ENCODE results near the gene BPIFB2. TPM values are rescaled to one million over a fixed set of nuclear protein-coding genes. Genes with fewer than 3 reads are reported as not detected.

The BPIFB2 gene
- total and polyA plus RNA-seq, 2 donors (not counting 1 experiment from before 2014, with no cell fraction given), result not detected

- Histone ChIP-seq H3K4me2 (ENCODE audit: extremely low read depth, insufficient read depth, low read length) (no peak overlapping the region), H3K4me3 (replicated peaks in 1 of 4; ENCODE audit: control extremely low read depth in 1 of 4, insufficient read depth in 1 of 4, low read depth in 3 of 4, low read length in 4 of 4) (no peak overlapping the region), H3K27ac (ENCODE audit: insufficient read depth, low read length) (no peak overlapping the region), H3K9me3 (ENCODE audit: control insufficient read depth, insufficient read depth, low read depth, low read length) (no peaks in the 10 kb centered on the region), H3K27me3 (ENCODE audit: control insufficient read depth, insufficient read depth, low read length) (no peaks in the 10 kb centered on the region), H3K79me2 (ENCODE audit: control insufficient read depth, insufficient read depth, low read length) (no peaks in the 10 kb centered on the region), H3K9ac (ENCODE audit: insufficient read depth, low read length) (no peak overlapping the region), H3K36me3 (ENCODE audit: control insufficient read depth, insufficient read depth, low read length) (no peaks in the 10 kb centered on the region), H3K4me1 (ENCODE audit: control insufficient read depth, extremely low read depth, insufficient read depth, low read length) (no peaks in the 10 kb centered on the region), H2AFZ (ENCODE audit: low read length) (no peak overlapping the region), H4K20me1 (ENCODE audit: control insufficient read depth, extremely low read depth, insufficient read depth, low read length) (no peaks in the 10 kb centered on the region)
- no peak for DNase-seq (ENCODE audit: low read depth in 2 of 2)
- TF ChIP-seq CTCF (conservative IDR thresholded peaks at IDR 0.05 in 1 of 2, IDR thresholded peaks at IDR 0.05 in 1 of 2; ENCODE audit: low read depth in 1 of 2, low read length in 2 of 2) (no peak), EZH2 (IDR thresholded peaks at IDR 0.05; ENCODE audit: low read length, missing control alignments) (no peak)
Observed at GRCh38 chr20:32966382-32966781, 41.1 kb upstream of the BPIFB2 start.

- no peak overlapping the region for H2AFZ ChIP-seq (ENCODE audit: low read length)
- H3K4me2 ChIP-seq (ENCODE audit: extremely low read depth, insufficient read depth, low read length), result no peak overlapping the region
- H3K4me1 ChIP-seq (ENCODE audit: control insufficient read depth, extremely low read depth, insufficient read depth, low read length), result no peaks in the 10 kb centered on the region
- DNase-seq (ENCODE audit: low read depth in 2 of 2), result no peak
- no peaks in the 10 kb centered on the region for H3K36me3 ChIP-seq (ENCODE audit: control insufficient read depth, insufficient read depth, low read length)
- no peak overlapping the region for H3K4me3 ChIP-seq (replicated peaks in 1 of 4; ENCODE audit: control extremely low read depth in 1 of 4, insufficient read depth in 1 of 4, low read depth in 3 of 4, low read length in 4 of 4)
- H3K79me2 ChIP-seq (ENCODE audit: control insufficient read depth, insufficient read depth, low read length), result no peaks in the 10 kb centered on the region
- H3K27ac ChIP-seq (ENCODE audit: insufficient read depth, low read length), result no peak overlapping the region
- TF ChIP-seq EZH2 (IDR thresholded peaks at IDR 0.05; ENCODE audit: low read length, missing control alignments) (no peak), CTCF (conservative IDR thresholded peaks at IDR 0.05 in 1 of 2, IDR thresholded peaks at IDR 0.05 in 1 of 2; ENCODE audit: low read depth in 1 of 2, low read length in 2 of 2) (no peak)
- no peaks in the 10 kb centered on the region for H3K9me3 ChIP-seq (ENCODE audit: control insufficient read depth, insufficient read depth, low read depth, low read length)
- H3K9ac ChIP-seq (ENCODE audit: insufficient read depth, low read length), result no peak overlapping the region
- H3K27me3 ChIP-seq (ENCODE audit: control insufficient read depth, insufficient read depth, low read length), result no peaks in the 10 kb centered on the region
- H4K20me1 ChIP-seq (ENCODE audit: control insufficient read depth, extremely low read depth, insufficient read depth, low read length), result no peaks in the 10 kb centered on the region
Observed at GRCh38 chr20:32966881-32967781, 40.4 kb upstream of the BPIFB2 start.

- Histone ChIP-seq H3K36me3 (ENCODE audit: control insufficient read depth, insufficient read depth, low read length) (no peaks in the 10 kb centered on the region), H3K4me1 (ENCODE audit: control insufficient read depth, extremely low read depth, insufficient read depth, low read length) (no peaks in the 10 kb centered on the region), H3K79me2 (ENCODE audit: control insufficient read depth, insufficient read depth, low read length) (no peaks in the 10 kb centered on the region), H3K4me2 (ENCODE audit: extremely low read depth, insufficient read depth, low read length) (no peak overlapping the region), H3K27me3 (ENCODE audit: control insufficient read depth, insufficient read depth, low read length) (no peaks in the 10 kb centered on the region), H4K20me1 (ENCODE audit: control insufficient read depth, extremely low read depth, insufficient read depth, low read length) (no peaks in the 10 kb centered on the region), H2AFZ (ENCODE audit: low read length) (no peak overlapping the region), H3K4me3 (replicated peaks in 1 of 4; ENCODE audit: control extremely low read depth in 1 of 4, insufficient read depth in 1 of 4, low read depth in 3 of 4, low read length in 4 of 4) (no peak overlapping the region), H3K9me3 (ENCODE audit: control insufficient read depth, insufficient read depth, low read depth, low read length) (no peaks in the 10 kb centered on the region), H3K27ac (ENCODE audit: insufficient read depth, low read length) (no peak overlapping the region), H3K9ac (ENCODE audit: insufficient read depth, low read length) (no peak overlapping the region)
- no peak for TF ChIP-seq EZH2 (IDR thresholded peaks at IDR 0.05; ENCODE audit: low read length, missing control alignments)
- no peak for TF ChIP-seq CTCF (conservative IDR thresholded peaks at IDR 0.05 in 1 of 2, IDR thresholded peaks at IDR 0.05 in 1 of 2; ENCODE audit: low read depth in 1 of 2, low read length in 2 of 2)
- DNase-seq (ENCODE audit: low read depth in 2 of 2), result no peak
Observed at GRCh38 chr20:32967961-32968457, 39.5 kb upstream of the BPIFB2 start.

All from fibroblast of lung (primary cell).